GM19324 (cell line): Measurements from ENCODE around the gene MYCN.
"Not testable (repeated sequence)": the region's sequence is repeated elsewhere in the genome, so short reads cannot be mapped to it uniquely, and the experiment has no call there.

Experiments
- ATAC-seq: cut with Tn5 transposase; IDR thresholded peaks from one replicate; pipeline ENCODE4 v1.9.1; 2021; ENCODE audit warnings: mild to moderate bottlenecking, moderate library complexity; ENCODE audit not compliant: unreplicated experiment, low FRiP score

The MYCN gene

DNA sequence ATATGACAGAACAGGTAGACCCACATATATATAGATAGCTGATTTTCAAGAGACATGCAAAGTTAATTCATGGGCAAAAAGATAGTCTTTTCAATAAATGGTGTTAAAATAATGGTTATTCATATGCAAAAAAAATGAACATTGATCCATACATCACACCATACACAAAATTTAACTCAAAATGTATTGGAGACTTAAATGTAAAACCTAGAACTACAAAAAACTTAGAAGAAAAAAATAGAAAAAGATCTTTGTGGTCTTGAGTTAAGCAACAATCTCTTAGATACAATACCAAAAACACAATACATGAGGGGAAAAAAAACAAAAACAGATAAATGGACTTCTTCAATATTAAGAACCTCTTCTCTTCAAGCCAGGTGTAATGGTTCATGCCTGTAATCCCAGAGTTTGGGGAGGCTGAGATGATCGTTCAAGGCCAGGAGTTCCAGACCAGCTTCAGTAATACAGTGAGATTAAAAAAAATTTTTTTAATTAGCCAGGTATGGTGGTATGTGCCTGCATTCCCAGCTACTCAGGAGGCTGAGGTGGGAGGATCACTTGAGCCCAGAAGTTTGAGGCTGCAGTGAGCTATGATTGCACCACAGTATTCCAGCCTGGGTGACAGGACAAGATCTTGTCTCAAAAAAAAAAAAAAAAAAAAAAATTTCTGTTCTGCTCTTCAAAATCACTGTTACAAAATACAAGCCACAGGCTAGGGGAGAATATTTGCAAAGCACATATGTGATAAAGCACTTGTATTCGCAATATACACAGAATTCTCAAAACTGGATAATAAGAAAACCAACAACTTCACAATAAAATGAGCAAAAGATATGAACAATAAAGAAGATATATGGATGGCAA, 32.7 kb upstream of the MYCN start:
- no peak for ATAC-seq

DNA sequence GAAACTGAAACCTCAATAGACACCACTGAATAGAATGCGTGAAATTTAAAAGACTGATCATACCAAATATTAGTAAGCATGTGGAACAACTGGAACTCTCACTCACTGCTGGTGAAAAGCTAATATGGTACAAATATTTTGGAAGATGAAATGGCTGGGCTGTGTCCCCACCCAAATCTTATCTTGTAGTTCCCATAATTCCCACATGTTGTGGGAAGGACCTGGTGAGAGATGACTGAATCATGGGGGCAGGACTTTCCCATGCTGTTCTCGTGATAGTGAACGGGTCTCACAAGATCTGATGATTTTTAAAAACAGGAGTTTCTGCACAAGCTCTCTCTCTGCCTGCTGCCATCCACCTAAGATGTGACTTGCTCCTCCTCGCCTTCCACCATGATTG, 32.0 kb upstream of the MYCN start:
- ATAC-seq, result no peak

- no peak for ATAC-seq
Observed at GRCh38 chr2:15909157-15909556, 31.2 kb upstream of the MYCN start.

DNA sequence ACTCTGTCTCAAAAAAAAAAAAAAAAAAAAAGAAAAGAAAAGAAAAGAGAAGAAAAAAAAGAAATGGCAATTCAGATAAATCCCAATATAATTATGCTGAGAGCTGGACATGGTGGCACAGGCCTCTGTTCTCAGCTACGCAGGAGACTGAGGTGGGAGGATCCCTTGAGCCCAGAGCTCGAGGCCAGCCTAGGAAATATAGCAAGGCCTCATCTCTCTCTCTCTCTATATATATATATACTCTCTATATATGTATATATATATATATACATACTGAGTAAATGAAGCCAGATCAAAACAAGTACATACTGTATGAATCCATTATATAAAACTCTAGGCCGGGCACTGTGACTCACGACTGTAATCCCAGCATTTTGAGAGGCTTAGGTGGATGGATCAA, 30.6 kb upstream of the MYCN start:
- no peak for ATAC-seq

GRCh38 chr2:15911270-15911669, 29.1 kb upstream of the MYCN start:
- ATAC-seq, result not testable (repeated sequence)

DNA sequence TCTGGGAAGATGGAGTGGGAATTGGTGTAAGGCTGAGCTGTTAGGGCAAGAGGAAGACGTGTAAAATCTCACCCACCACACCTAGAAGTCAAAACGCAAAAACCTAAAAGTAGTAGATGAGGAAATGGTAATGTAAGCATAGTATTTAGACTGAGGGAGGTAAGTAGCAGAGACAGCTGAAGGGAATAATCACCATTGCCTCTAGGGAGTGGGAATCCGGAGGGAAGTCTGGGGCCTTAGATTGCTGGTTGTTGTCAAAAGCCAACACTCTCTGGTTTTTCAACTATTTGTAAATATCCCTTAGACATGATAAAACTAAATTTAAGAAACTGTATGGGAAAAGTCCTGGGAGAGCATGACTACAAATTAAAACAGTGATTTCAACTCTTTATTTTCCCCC, 28.7 kb upstream of the MYCN start:
- no peak for ATAC-seq

- no peak for ATAC-seq
Observed at GRCh38 chr2:15912203-15912602, 28.1 kb upstream of the MYCN start.

- no peak for ATAC-seq
Observed at GRCh38 chr2:15913146-15913545, 27.2 kb upstream of the MYCN start.

DNA sequence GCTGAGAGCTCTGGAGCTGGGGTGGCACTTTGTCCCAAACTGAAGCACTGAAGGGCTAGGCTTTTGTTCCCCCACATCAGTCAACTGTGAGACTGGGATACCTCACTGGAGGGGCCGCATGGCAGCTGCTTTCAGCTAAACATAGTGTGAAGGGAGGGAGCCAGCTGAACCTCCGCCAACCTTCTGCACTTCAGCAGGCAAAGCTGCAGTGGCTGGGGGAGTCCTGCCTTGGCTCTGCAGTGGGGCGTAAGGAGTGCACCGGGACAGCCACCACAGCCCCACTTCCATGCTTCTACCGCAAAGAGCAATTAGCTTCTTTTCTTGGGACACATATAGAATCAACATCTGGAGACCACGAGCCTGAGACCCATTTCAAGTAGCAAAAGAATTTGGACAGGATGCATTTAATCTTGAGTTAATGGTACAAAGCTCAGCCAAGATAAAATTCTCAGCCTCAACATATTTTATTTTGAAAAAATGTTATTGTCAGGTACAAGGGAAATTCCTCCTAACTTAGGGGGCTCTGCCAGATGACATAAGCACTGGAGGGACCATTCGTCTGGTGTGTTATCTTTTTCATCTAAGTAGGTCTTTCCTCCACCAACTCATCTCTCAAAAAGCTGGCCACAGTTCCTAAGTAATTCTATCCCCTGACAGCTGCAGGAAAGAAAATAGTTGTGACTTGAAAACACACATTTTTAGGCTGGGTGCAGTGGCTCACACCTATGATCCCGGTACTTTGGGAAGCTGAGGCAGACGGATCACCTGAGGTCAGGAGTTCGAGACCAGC, 25.6 kb upstream of the MYCN start:
- no peak for ATAC-seq

DNA sequence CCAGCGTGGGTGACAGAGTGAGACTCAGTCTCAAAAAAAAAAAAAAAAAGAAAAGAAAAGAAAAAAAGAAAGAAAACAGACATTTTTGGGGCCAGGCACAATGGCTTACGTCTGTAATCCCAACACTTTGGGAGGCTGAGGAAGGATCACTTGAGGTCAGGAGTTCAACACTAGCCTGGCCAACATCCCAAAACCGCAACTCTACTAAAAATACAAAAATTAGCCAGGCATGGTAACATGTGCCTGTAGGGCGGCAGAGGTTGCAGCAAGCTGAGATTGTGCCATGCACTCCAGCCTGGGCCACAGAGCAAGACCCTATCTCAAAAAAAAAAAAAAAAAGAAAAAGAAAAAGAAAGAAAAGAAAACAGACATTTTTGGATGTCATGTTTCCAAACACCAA, 24.8 kb upstream of the MYCN start:
- ATAC-seq, result not testable (repeated sequence)

GRCh38 chr2:15916336-15916735, 24.0 kb upstream of the MYCN start:
- ATAC-seq, result no peak

- ATAC-seq, result no peak
Observed at GRCh38 chr2:15918761-15919356, 21.5 kb upstream of the MYCN start.

DNA sequence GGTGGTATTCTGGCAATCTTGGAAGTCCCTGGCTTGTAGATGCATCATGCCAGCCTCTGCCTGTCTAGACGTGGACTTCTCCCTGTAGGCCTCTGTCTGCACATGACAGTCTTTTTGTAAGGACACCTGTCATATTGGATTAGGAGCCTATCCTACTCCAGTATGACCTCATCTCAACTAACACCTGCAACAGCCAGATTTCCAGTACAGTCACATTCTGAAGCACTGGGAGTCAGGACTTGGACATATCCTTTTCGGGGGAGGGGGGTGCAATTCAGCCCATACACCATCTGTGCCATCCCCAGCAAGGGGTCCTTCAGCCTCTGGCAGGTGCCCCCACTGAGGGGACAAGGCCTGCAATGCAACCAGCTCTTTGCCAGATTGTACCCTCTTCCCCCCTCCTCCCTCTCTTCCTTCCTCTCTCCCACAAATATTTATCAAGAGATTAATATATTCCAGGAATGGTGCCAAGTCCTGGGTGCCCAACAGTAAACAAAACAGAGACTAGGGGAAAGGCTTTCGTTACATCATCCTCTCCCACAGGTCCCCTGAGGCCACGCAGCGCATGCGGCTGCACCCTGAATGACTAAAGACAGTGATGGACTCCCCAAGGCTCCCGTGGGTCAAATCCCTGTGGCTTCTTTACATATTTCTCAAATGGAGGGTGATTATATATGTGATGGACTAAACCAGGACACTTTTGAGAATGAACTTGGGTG, 20.5 kb upstream of the MYCN start:
- ATAC-seq, result no peak

- no peak for ATAC-seq
Observed at GRCh38 chr2:15920696-15921095, 19.7 kb upstream of the MYCN start.

GRCh38 chr2:15923597-15923996, 16.8 kb upstream of the MYCN start:
- ATAC-seq, result no peak

DNA sequence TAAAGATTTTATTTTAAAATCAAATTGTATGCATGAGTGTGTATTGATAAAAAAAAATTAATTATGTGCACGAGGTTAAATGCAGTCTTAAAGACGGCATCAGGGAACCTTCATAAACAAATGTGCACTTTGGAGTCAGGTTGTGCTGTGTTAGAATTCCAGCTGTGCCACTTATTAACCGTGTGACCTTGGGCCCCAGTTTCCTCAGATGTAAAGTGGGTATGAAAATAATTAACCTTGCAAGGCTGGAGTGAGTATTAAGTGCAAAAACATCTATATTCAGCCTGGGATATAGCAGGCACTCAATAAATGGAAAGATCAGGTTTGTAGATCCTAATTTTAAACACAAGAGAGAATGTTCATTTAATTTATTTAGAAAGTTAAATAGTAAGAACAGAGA, 14.5 kb upstream of the MYCN start:
- no peak for ATAC-seq

DNA sequence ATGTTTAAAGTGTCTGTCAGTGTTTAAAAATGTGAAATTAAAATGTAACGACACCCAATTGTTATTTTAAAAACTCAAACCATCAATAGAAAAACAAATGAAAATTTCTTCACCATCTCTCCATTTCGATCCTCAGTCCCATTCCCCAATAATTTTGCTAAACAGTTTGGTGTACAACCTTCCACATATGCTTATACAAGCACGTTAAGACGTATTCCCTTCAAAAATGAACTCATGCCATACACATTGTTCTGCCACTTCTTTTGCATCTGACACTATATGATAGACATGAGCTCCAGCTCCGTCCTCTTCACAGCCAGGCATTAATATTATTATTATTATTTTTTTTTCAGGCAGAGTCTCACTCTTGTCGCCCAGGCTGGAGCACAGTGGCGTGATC, 14.1 kb upstream of the MYCN start:
- no peak for ATAC-seq

- ATAC-seq, result no peak
Observed at GRCh38 chr2:15927551-15928218, 12.7 kb upstream of the MYCN start.

DNA sequence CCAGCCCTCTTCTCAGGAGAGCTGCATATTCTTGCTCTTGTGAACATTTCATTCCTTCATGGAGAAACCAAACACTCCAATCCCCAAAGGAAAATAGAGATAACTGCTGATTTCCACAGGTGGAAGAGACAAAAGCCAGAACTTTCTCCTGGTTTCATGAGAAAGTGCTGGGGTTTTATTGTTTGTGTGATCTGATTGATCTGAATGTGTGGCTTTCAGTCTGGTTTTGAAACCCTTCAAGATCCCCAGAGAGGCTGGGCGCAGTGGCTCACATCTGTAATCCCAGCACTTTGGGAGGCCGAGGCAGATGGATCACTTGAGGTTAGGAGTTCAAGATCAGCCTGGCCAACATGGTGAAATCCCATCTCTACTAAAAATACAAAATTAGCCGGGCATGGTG, 11.3 kb upstream of the MYCN start:
- ATAC-seq, result not testable (repeated sequence)

GRCh38 chr2:15929861-15930260, 10.5 kb upstream of the MYCN start:
- ATAC-seq, result no peak
